ENCODE results near the gene BTF3L4.
"Not testable (repeated sequence)": the region's sequence is repeated elsewhere in the genome, so short reads cannot be mapped to it uniquely, and the experiment has no call there.

Gene BTF3L4

DNA sequence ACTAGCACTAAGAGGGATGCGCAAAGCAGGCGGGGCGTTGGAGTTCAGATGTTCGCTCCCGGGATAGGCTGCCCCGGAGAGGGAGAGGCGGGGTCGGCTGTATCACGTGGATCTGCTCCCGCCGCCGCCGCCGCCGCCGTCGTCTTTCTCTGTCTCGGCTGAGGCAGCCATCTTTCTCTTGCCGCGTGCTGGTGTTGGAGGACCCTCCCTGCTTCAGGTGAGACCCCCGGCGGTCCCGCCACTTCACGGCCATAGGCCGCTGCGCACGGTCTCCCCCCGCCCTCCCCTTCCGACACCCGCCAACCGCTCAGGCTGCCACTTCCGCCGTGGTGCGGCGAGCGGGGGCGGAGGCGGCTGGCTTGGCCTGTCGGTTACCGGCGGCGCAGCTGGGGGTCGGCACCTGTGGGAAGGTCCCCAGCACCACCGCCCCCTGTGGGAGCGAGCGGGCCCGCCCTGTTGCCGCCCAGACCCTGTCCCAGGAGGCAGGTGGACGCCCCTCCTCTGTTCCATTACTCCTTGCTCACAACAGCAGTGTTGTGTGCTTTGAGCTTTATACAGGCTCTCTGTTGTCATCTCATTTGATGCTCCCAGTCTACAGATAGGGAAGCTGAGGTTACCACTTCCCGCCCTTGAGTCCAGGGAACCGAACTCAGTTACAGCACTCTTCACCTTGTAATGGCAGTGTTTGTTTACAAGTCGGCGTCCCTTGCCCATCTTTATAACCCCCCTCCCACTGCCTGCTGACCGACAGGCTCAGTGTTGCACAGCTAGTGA lies at the start of gene BTF3L4:
Gene BTF3L4, plus strand, starts transcription at position 133 of the 774 bp plus-strand sequence. CDS start 3,553 bp downstream, outside the sequence.
- DNase-seq, result peak; percentile 91

DNA sequence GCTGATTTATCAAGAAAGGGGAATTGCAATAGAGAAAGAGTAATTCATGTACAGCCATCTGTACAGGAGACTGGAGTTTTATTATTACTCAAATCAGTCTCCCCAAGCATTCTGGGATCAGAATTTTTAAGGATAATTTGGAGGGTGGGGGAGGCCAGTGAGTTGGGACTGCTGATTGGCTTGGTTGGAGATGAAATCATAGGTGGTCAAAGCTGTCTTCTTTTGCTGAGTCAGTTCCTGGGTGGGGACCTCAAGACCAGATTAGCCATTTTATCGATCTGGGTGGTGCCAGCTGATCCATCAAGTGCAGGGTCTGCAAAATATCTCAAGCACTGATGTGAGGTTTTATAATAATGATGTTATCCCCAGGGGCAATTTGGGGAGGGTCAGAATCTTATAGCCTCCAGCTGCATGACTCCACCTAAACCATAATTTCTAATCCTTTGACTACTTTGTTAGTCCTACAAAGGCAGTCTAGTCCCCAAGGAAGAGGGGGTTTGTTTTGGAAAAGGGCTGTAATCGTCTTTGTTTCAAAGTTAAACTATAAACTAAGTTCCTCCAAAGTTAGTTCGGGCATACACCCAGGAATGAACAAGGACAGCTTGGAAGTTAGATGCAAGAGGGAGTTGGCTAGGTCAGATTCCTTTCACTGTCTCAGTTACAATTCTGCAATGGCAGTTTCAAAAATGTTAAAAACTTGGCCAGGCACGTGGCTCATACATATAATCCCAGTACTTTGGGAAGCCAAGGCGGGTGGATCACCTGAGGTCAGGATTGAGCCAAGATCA lies 48.7 kb upstream of the BTF3L4 start:
- no peak for DNase-seq

DNA sequence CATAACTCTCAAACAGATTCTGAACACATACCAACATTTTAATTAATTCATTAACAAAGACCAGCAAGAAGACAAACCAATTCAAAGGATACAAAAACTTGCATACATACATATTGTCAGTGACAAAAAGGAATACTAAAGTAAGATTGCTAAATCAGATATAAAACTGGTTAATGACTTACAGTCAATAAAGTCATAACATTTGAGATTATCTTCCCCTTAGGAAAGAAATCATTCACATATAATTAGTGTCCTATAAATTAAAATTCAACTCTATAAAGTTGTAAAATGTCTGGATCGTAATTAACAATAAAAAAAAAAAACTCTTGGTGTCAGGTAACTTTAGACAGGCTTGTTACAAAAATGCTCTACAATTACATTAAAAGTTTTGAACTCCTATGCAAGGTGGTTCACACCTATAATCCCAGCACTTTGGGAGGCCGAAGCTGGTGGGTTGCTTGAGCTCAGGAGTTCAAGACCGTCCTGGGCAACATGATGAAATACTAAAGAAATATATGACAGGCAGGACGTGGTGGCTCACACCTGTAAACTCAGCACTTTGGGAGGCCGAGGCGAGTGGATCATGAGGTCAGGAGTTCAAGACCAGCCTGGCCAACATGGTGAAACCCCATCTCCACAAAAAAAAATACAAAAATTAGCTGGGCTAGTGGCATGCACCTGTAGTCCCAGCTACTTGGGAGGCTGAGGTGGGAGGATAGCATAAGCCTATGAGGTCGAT lies 47.9 kb upstream of the BTF3L4 start:
- DNase-seq, result no peak

DNA sequence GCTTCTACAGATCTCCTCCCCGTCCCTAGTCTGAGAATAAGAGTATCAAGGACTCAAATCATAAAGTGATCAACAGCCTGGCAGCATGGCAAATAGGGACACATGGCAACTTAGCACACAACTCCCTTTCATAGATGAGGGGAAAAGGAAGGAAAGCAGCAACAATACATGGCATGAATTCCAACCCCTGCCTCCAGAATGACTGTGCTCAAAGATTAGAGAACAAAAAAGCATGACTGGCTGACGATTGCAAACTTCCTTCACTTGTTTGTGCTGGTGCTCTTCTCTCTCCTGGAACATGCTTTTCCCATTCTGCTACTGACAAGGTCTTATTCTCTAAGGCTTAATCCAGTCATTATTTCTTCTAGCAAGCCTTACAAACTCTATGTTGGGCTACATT lies 34.0 kb upstream of the BTF3L4 start:
- no peak for DNase-seq

DNA sequence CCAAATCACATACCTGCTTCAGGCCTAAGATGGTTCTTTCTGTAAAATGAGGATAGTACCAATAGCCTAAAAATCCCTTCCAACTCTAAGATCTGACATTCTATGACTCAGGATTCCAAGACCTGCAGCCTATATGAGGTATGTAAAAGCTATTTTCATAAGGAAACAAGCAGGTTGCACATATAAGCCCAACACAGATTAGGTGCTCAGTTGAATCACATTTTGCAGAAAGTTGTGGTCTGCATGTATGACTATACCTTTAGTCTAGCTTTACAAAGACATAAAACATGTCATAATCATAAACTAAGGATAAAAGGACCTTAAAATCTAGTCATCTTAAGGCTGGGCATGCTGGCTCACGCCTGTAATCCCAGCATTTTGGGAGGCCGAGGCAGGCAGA lies 29.8 kb upstream of the BTF3L4 start:
- DNase-seq, result no peak

DNA sequence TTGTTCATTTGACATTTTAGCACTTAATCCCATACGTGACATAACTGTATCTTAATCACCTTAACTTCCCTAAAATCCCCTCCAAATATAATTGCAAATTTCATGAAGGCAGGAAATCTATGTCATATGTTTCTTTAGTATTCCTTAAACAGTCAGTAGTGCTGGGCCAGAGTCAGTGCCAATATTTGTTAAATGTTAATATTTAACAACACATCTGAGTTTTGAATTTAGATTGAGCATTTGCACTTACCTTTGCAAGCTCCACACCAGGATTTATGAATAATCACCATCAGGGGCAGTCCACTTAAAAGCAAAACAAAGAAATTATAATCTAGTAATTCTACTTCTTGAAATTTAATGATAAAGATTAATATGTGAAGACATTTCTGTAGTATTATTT lies 27.8 kb upstream of the BTF3L4 start:
- DNase-seq, result no peak

DNA sequence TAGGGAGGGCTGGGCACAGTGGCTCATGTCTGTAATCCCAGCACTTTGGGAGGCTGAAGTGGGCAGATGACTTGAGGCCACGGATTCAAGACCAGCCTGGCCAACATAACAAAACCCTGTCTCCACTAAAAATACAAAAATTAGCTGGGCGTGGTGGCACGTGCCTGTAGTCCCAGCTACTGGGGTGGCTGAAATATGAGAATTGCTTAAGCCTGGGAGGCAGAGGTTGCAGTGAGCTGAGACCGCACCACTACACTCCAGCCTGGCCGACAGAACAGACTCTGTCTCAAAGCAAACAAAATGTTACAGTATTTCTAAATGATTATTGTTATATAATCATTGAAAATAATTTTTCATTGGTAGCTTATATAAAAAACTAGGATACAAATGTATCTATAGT lies 27.3 kb upstream of the BTF3L4 start:
- DNase-seq, result not testable (repeated sequence)

DNA sequence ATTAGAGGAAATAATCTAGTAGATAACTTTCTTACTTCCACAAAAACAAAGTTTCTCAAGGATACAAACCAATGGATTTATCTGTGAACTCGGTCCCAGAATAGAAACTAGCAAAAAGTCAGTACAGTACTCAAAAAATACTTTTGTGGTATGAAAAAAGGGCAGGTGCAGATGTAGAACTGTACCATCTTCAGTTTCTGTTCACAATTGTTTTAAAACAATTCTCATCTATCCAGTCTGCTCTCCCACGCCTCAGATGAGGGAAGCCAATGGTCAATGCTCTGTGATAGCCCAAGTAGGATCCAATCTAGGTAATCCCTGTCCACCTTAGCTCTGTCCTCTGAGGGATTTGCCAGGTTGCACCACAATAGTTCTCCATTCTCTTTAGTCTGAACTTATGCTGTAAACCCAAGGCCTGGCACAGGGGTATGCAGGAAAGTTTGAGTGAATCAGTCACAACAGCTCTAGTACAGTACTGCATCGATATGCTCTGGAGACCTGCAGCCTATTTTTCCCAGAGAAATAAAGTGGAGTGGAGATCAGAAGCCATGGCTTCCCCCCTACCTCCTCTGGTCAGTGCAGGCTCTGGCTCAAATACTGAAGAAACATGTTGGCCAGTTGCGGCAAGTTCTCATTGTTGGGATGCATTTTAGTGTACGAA lies 23.8 kb upstream of the BTF3L4 start:
- no peak for DNase-seq

DNA sequence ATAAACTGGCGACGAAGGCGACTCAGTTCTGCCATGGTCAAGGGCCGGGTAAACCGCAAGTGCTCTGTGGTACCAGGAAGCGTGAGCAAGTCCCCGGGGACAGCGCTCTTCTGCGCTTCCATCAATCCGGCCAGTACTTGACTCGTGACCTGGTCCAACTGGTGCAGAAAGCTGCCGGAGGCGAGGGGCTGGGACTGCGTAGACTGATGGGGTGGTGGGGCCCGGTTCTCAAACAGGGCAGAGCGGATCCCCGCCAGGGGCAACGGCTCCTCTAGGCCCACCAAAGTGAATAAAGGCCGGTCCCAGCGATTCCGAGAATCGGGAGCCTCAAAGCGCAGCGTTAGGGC lies 23.3 kb upstream of the BTF3L4 start:
- DNase-seq, result peak in 1 of 2 donors; percentile 4

DNA sequence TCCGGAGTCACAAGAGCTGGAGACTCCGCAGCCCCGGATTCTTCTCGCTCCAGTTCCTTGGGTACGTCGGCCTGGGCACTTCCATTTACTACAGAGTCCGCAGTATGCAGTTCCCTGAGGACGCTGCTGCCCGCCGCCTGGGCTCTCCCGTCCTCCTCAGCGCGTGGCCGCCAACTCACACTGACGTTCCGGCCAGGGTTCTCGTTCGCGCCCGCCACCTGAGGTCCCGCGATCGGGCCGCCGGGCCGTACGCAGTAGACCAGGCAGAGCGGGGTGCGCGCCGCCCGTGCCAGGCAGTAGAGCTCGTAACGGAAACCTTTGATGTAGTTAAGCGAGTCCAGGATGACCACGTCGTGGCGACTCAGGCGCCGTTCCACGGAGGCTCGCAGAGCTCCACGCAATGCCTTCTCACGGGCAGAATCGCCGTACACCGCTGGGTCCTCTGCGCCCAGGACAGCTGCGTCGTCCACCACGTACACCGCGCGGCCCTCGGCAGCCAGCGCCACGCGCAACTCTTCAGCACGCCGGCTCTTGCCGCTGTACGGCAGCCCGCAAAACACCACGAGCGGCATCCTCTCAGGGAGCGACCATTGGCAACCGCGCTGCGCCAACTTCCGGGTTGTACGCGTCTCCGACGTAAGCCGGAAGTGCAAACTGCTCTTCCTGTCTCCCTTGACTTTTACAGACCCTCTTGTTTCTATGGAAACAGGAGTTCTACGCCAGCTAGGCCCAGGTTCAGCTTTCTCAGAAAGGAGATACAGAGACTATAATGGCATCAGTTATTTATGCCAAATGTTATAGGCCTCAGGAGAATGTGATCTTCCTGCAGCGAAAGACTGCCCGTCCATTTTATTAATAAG lies 22.7 kb upstream of the BTF3L4 start, which contains the start of gene KTI12:
Gene KTI12, minus strand, starts transcription at position 621 of the 860 bp plus-strand sequence. Its CDS starts 49 bp downstream, at position 572.
- peak; percentile 89 to 91 for DNase-seq

DNA sequence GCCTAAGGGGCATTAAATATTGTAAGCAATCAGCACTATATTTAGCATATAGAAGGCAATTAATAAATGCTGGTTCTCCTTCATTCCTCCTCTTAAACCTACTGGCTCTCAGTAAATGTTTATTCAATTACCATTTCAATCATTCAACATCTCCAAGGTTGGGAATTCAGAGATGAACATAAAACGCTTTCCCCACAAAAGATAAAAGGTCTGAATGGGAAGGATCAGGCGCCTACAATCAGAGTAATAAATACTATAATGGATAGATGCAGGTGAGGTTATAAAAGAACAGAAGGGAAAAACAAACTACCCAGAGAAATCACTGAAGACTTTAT lies 22.1 kb upstream of the BTF3L4 start:
- no peak for DNase-seq

DNA sequence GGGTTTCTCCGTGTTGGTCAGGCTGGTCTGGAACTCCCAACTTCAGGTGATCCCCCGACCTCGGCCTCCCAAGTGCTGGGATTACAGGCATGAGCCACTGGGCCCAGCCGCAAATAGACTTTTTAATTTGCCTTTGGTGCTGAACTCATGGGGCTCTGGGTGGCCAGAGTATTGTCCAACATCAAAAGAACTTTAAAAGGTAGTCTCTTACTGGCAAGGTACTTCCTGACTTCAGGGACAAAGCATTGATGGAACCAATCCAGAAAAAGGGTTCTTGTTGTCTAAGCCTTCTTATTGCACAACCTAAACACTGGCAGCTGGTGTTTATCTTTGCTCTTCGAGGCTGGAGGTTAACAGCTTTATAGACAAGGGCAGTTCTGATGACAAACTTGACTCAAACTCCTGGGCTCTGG lies 18.7 kb upstream of the BTF3L4 start:
- DNase-seq, result no peak

DNA sequence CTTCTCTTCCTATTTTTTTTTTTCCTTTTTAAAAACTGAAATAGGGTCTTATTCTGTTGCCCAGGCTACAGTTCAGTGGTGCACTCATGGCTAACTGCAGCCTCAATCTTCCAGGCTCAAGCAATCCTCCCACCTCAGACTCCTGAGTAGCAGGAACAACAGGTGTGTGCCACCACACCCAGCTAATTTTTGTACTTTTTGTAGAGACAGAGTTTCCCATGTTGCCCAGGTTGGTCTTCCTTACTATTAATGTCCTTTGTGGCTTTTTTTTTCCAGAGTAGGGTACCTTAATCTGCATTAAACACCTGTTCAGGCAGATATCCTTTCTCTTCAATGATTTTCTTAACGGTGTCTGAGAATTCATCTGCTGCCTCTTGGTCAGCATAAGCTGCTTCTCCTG lies 18.2 kb upstream of the BTF3L4 start:
- DNase-seq, result no peak

DNA sequence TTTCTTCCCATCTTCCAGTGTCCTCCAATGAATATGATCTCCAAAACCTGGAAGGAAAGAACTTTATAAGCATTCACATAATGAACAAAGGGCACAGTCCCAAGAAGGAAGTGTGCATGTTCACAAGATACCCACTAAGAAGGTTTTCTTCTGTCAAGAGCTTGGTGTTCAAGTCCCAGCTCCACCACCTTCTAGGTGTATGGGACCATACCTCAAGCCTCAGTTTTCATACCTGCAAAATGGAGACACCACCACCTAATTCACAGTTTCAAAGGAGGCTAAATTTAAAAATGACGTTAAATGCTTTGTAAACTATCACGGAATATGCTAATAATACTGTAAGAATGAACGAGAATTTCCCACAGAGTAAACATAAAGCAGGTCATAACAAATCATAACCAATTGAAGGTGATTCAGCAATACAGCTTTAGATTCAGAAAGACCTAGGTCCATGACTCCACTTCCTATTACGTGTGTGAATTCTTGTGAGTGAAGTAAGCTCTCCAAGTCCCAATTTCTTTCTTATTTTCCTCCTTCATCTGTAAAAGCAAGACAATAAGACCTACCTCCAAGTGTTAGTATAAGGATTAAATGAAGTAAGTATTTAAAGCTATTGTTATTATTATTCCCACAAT lies 14.4 kb upstream of the BTF3L4 start:
- no peak for DNase-seq

DNA sequence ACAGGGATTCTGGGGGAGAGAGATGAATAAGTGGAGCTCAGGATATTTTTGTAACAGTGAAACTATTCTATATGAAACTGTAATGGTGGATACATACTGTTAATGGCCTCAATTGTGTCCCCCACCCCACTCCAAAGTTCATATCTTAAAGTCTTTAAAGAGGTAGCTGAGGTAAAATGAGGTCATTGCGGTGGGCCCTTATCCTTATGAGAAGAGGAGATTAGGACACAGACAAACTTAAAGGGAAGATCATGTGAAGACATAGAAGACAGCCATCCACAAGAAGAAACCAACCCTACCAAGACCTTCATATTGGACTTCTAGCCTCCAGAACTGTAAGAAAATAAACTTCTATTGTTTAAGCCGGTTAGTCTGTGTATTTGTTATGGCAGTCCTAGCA lies 10.9 kb upstream of the BTF3L4 start:
- DNase-seq, result no peak

DNA sequence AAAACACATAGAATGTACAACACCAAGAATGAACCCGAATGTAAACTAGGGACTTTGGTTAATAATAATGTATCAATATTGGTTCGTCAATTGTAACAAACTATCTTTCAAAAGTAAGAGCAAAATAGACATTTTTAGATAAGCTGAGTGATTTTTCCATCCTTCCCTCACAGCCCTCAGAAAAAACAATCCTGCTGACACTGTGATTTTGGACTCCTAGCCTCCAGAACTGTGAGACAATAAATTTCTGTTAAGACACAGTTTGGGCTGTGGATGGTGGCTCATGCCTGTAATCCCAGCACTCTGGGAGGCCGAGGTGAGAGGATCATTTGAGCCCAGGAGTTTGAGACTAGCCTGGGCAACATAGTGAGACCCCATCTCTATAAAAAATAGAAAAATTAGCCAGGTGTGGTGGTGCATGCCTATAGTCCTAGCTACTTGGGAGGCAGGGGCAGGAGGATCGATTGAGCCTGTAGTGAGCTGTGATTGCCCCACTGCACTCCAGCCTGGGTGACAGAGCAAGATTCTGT lies 10.4 kb upstream of the BTF3L4 start:
- not testable (repeated sequence) for DNase-seq

DNA sequence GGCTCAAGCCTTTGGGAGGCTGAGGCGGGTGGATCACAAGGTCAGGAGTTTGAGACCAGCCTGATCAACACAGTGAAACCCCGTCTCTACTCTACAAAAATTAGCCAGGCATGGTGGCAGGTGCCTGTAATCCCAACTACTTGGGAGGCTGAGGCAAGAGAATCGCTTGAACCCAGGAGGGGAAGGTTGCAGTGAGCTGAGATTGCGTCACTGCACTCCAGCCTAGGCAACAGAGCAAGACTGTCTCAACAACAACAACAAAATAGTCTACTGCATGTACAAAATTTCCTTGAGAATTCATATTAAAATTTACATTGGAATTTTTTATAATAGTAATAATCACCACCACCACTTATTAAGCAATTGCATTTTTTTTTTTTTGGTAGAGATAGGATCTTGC lies 6.8 kb upstream of the BTF3L4 start:
- DNase-seq, result not testable (repeated sequence)

DNA sequence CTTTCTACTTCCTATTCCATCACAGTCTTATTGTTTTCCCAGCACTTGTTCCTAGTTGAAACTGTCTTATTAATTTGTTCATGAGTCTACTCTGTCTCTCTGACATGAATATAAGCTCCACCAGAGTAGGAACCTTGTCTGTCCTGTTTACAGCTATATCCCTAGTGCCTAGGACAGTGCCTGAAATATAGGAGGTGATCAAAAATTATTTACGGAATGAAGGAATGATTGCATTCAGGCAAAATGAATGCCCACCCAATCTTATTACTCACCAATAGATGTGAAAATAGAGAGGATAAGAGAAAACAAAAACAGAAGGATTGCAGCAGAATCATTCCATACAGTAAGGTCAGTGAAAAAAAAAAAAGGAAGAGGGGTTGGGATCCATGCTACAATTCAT lies 2.2 kb upstream of the BTF3L4 start:
- no peak for DNase-seq

DNA sequence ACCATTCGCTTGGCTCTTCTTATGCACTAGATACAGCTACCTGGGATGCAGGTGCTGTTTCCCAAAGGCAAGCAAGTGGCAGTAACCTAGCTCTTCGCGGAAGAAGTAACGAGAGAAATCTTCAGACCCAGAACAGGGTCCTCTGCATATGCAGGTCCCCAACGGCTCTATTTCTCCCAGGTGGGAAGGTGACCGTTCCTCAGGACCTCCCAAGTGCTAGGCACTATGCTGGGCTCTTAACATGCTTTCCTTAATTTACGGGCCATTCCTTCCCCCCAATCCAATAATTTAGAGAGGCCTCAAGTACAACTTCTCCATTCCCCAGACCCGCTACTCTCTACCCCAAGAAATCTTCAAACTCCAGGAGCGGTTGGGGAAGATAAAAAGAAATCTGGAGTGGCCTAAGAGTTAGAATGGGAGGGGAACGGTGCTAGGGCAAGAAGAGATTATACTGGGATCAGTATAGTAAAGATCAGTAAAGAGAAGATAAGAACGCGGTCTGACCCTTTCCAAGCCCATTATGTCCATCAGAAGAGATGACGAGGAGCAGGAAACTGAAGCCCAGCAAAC lies 1.5 kb upstream of the BTF3L4 start:
- DNase-seq, result no peak

DNA sequence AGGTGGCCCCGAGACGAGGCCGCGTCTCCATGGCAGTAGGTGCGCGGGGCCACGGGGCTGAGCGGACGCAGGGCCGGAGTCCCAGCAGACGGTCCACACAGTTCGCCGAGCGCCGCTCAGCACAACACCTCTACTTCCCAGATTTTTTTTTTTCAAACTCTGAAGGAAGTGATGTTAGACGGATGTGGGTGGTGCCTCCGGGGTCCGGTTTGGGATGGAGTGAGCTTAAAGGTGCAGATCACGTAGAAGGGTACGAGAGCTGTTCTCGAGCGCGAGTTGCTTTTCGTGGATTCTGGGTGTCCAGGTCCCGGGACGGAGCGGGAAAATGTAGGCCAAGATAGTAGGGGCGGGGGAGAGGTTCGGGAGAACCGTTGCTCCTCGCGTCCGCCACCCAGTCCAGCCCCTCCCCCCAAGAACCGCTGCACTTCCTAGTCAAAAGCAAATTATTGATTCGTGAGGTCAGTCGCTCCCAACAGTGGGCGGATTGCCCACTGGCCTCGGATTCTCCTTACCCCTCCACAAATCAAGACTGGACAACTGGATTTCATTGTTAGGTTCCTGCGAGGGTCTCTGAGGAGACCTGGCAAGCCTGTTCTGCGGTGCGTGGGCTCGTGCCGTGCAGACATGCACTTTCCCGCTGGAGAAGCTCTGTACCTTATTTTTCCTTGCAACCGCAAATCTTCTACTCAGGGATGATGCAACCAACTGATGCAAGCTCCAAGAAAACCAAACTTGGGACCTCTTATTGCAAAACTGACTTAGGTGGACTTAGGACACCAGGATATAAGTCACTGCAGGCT lies 829 bp upstream of the BTF3L4 start, which contains the start of gene TXNDC12:
Gene TXNDC12, minus strand, starts transcription at position 126 of the 800 bp plus-strand sequence. Its CDS starts 95 bp downstream, at position 31.
- peak; percentile 61 to 64 for DNase-seq

Data from CD4-positive, alpha-beta T cell treated with Interleukin-1 beta for 1 hour (primary cell).